Right atrium auricular region (tissue), 2 donors: ENCODE data around the gene LRTM2. TPM values are rescaled to one million over a fixed set of nuclear protein-coding genes. Genes with fewer than 3 reads are reported as not detected.

Experiments
- DNase-seq: peaks from one replicate; pipeline ENCODE4 v3.0.0-alpha.2; 2019; ENCODE audit warnings: low spot score
- H3K27ac ChIP-seq, 2 donors: fragments of 200-600 bp; sonication (generic); 1 replicate in 1 of 2; 2 replicates in 1 of 2; pipeline ENCODE4 v1.5.1; 2016 to 2019
- H3K27me3 ChIP-seq, 2 donors: fragments of 200-600 bp; sonication (generic); one replicate each; pipeline versions ENCODE4 v1.5.1 to v1.6.0; 2017 to 2019
- H3K36me3 ChIP-seq: fragments of 200-600 bp; sonication (generic); one replicate; pipeline ENCODE4 v1.5.1; 2016
- H3K4me1 ChIP-seq, 2 donors: fragments of 200-600 bp; sonication (generic); one replicate each; pipeline versions ENCODE4 v1.5.1 to v1.6.0; 2017 to 2019
- H3K4me3 ChIP-seq, 2 donors: fragments of 200-600 bp; sonication (generic); 1 replicate in 1 of 2; 2 replicates in 1 of 2; pipeline ENCODE4 v1.5.1; 2017 to 2019; ENCODE audit warnings: mild to moderate bottlenecking in 1 of 2, moderate library complexity in 1 of 2
- H3K9me3 ChIP-seq, 2 donors: fragments of 200-600 bp; sonication (generic); one replicate each; pipeline ENCODE4 v1.5.1; 2019
- CTCF ChIP-seq, 2 donors: fragments of 200-600 bp; sonication (generic); IDR thresholded peaks; one replicate each; pipeline ENCODE4 v1.5.1; 2019; ENCODE audit warnings: antibody characterized with exemption in 2 of 2
- total RNA-seq, 2 donors: library from RNA; depleted of rRNA; stranded (reverse); fragments of >200 nt; gene quantifications; one replicate each; pipeline ENCODE4 v1.1.0, GENCODE V29; 2016

LRTM2 gene
- total RNA-seq, 2 donors from 2014 or later: not detected

GRCh38 chr12:1819050-1819449, 1.3 kb upstream of the LRTM2 start:
- Histone ChIP-seq H3K36me3 (no peaks in the 10 kb centered on the region), H3K9me3 (no peaks in the 10 kb centered on the region), H3K27ac (no peak overlapping the region), H3K4me1 (peaks cover 0 to 9% of the 10 kb centered on the region in 2 donors), H3K27me3 (no peaks in the 10 kb centered on the region), H3K4me3 (no peak overlapping the region)
- TF ChIP-seq CTCF (IDR thresholded peaks at IDR 0.05): no peak
- no peak for DNase-seq

DNA sequence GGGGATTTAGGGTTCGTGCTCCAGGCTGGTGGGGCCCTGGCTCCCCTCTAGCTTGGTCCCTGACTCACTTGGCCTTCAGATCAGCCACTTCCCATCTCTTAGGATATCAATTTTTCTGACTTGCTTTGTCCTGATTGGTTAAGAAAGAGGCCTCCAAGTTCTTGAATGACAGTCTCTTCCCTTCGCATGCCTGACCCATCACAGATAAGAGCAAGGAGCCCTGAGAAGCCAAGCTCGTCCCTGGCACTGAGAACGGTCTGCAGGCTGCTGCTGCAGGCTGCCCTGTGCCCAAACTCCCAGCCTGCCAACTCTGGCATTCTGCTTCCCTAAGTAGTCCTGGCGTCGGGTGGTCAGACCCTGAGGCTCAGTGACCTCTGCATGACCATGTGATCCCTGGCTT, 794 bp upstream of the LRTM2 start:
- no peak for TF ChIP-seq CTCF (IDR thresholded peaks at IDR 0.05)
- Histone ChIP-seq H3K27me3 (no peaks in the 10 kb centered on the region), H3K4me1 (peaks cover 0 to 9% of the 10 kb centered on the region in 2 donors), H3K36me3 (no peaks in the 10 kb centered on the region), H3K9me3 (no peaks in the 10 kb centered on the region), H3K27ac (no peak overlapping the region), H3K4me3 (no peak overlapping the region)
- no peak for DNase-seq

GRCh38 chr12:1820896-1821291, 529 bp downstream of the LRTM2 start:
- no peak for DNase-seq
- no peak for TF ChIP-seq CTCF (IDR thresholded peaks at IDR 0.05)
- Histone ChIP-seq H3K27ac (no peak overlapping the region), H3K36me3 (no peaks in the 10 kb centered on the region), H3K9me3 (no peaks in the 10 kb centered on the region), H3K4me1 (peaks cover 0 to 9% of the 10 kb centered on the region in 2 donors), H3K4me3 (no peak overlapping the region), H3K27me3 (no peaks in the 10 kb centered on the region)

DNA sequence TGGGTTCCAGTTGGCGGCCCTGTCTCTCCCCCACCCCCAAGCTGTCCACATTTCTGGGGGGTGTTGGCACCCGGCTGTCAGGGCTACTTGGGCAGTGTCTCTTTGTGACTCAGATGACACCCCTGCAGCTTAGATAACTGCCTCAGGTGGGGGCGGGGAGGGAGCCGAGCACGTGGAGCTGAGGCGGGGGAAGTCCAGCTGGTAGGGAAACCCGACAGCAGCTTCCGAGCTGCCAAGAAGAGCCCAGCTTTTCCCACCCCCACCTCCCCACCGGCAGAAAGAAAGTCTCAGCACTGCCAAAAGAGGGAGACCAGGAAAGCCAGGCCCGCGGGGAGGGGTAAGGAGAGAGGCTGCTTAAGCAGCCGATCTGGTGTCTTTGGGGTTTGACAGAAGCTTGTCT, 1.4 kb downstream of the LRTM2 start:
- Histone ChIP-seq H3K4me1 (peaks cover 0 to 9% of the 10 kb centered on the region in 2 donors), H3K9me3 (no peaks in the 10 kb centered on the region), H3K4me3 (no peak overlapping the region), H3K27me3 (no peaks in the 10 kb centered on the region), H3K27ac (no peak overlapping the region), H3K36me3 (no peaks in the 10 kb centered on the region)
- no peak for DNase-seq
- TF ChIP-seq CTCF (IDR thresholded peaks at IDR 0.05): no peak

DNA sequence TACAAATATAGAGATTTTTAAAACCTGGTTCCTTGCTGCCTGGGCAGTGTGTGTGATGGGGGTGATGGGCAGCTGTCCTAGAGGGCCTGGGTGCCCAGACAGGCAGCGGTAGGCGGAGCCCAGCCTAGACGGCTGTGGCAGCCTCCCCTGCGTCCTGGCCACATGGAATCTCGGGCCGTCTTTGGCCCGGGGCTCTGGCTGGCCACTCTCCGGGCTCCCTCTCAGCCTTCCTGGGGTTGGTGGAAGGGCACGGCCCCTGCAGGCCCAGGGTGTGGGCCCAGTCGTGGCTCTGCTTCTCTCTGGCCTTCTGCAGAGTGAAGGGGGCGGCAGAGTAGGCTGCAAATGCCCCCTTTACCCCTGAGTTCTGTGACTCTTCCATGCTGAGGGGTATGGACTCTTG, 2.3 kb downstream of the LRTM2 start:
- TF ChIP-seq CTCF (IDR thresholded peaks at IDR 0.05): no peak
- H3K27ac ChIP-seq: no peak overlapping the region
- no peaks in the 10 kb centered on the region for H3K36me3 ChIP-seq
- no peak overlapping the region for H3K4me3 ChIP-seq
- H3K9me3 ChIP-seq: no peaks in the 10 kb centered on the region
- H3K27me3 ChIP-seq: no peaks in the 10 kb centered on the region
- H3K4me1 ChIP-seq: peaks cover 0 to 9% of the 10 kb centered on the region in 2 donors
- DNase-seq: no peak

DNA sequence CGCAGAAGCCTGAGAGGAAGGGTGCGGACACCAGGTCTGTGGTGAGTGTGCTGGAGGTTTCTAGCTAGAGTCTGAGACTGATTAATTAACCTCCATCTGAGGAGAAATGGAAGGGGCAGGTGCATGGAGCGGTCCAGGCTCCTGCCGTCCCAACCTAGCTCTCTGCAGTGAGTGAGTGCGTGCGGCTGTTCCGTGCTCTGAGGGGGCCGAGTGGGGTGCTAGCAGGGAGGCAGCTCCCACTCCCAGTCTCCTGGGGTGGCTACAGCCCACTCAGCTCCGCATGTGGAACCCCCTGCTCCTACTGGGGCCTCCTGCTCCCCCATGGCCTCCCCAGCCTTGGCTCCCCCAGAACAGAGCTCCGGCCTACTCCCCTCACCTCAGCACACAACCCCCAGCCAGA, 2.9 kb downstream of the LRTM2 start:
- Histone ChIP-seq H3K27ac (no peak overlapping the region), H3K27me3 (no peaks in the 10 kb centered on the region), H3K4me1 (peaks cover 0 to 9% of the 10 kb centered on the region in 2 donors), H3K4me3 (no peak overlapping the region), H3K36me3 (no peaks in the 10 kb centered on the region), H3K9me3 (no peaks in the 10 kb centered on the region)
- no peak for DNase-seq
- TF ChIP-seq CTCF (IDR thresholded peaks at IDR 0.05): no peak
